Activated CD4-positive, alpha-beta T cell treated with anti-CD3 and anti-CD28 coated beads, Interleukin-2, amount 50 U/mL, for 4 hours (primary cell): ENCODE results near the gene ARMC3.

Source experiments
- DNase-seq, 2 experiments: peaks; one replicate each; pipeline ENCODE4 v3.0.0-alpha.2; 2020

The ARMC3 gene

DNA sequence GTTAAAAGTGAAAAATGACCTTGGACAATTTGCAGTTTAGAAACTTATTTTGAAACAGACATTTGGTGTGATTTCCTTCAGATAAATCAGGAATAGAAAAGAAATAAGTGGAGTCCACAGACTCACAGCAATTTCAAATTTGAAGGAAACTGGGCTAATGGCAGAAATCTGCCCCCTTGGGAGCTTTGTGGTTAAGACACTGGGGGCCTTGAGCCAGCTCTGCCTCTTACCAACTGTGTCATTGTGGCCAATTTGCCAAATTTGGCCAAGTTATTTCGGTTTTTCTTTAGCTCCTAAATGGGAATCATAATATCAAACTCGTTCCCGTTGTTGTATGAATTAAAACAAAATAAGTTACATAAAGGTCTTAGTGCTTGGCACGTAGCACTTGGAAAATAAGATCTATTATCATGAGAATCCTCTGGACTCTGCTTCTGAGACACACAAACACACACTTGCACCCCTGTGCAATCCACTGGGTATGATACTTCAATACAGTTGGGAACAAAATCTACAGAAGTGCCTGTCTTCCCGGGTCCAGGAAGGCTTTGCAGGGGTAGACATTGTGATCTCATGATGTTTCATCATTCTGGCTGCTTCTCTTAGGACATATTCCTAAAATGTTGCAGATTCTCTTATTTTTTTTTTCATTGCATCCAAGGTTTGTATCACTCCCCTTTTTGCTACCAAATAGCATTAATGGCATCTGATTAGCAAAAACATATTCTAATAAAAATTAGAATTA, 4.9 kb downstream of the ARMC3 start:
- DNase-seq: no peak

DNA sequence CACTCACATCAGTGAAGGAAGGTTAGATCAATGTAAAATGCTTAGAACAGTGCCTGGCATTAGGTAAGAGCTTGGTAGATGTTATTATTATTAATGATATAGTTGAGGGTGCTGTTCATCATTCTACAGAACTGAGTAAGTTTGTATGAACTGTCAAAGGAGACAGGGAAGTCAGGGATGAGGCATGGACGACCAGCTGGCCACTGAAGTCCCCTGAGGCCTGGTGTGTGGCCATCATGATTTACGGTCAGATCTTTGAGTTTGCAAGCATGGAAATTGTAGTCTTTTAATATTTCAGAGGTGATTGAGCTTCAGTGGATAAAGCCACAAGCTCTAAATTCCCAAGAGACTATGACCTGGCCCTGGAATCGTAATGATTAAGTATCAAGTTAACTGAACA, 6.9 kb downstream of the ARMC3 start:
- DNase-seq: no peak

DNA sequence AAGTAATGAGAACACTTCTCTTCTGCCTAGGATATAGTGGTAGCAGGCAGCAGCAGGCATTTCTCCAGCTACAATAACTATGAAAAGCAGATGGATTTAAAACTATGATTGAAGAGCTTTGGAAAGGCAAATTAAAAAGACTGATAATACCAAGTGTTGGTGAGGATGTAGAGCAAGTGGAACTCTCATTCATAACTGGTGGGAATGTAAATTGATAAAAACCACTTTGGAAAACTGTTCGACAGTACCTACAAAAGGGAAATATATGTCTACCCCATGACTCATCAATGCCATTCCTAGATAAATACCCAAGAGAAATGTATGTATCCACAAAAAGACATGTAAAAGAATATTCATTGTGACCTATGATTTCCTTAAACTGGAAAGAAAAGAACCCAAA, 14.6 kb downstream of the ARMC3 start:
- DNase-seq: no peak

DNA sequence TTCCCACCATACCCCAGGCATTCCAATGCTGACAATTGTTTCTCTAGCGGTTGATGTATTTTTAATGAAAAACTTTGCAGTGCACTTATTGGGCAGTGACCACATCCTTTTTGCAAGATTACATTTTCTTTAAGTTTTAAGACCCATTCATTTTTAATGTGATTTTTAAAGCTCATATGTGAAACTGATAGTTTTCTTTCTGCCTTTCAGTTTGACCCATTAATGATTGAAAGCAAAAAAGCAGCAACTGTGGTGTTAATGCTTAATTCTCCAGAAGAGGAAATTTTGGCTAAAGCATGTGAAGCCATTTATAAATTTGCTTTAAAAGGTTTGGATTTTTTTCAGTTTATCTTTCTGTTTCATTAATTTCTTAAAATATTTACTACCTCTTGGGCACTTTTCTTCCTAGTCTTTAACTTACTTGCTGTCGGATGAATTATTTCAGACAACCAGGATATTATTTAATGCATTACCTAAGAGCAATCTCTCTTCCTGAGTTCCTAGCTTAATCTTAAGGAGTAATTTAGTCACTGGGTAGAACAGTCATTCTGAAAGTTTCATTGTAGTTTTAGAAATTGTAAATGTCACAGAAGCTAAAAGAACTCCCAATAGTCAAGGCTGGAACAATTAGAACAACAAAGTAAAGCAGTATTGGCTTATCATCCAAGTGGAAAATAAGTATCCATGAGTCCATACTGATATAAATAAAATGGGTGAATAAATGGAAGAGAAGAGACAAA, 18.3 kb downstream of the ARMC3 start:
- no peak for DNase-seq

DNA sequence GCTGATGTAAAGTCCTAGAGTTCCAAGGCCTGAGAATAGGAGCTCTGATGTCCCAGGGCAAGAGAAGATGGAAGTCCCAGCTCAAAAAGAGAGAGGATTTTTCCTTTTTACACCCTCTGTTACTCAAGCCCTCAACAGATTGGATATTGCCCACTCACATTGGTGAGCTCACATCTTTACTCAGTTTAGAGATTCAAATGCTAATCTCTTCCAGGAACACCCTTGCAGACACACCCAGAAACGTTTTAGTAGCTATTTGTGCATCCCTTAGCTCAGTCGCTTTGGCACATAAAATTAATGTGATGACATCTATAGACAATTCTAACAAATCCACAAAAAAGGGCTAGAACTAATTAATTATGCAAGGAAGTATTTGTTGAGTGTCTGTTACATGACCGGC, 27.1 kb downstream of the ARMC3 start:
- DNase-seq: no peak

DNA sequence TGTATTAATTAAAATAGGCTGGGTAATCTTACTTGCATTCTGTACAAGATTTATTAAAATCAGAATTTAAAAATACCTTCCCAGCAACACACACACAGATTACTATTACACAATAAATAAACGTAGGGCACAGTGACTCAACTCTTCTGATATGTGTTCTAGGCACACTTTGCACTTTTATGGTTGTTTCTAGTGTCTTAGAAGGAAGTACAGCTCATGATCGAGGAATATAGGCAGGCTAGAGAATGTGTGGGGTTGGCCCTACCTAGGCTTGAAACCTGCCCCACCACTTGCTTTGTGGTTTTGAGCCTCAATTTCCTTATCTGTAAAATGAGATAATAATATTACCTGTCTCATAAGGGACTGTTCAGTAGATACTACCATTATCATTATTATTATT, 30.5 kb downstream of the ARMC3 start:
- DNase-seq: no peak

DNA sequence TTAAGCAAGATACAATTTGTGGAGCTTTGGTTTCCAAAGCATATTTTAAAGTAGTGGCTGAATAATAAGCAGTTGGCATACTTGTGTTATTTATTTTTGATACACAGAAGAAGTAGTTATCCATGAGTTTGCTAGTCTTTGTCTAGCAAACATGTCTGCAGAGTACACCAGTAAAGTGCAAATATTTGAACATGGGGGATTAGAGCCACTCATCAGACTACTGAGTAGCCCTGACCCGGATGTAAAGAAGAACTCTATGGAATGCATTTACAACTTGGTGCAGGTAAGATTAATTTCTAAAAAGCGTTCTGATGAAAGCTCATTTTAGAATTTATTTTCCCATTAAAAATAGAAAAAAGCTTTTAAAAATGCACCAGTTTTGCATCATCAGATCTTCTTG, 31.4 kb downstream of the ARMC3 start:
- no peak for DNase-seq

DNA sequence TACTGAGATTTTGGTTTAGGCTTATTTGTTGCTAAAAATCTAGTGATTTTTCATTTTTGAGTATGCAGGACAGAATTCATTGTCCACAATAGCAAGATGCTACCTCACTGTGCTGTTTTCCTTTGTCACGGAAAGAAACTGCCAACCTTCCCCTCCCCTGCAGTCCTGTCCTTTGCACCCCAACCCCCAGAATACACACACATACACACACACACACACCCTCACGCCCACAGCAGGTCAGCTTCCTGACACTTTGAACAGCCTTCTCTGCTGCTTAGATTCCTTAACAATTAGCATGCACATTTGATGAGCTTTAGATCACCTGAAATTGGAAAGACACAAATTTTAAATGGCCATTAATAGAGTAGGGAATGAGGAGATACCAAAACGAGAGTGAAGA, 32.1 kb downstream of the ARMC3 start:
- DNase-seq: no peak

DNA sequence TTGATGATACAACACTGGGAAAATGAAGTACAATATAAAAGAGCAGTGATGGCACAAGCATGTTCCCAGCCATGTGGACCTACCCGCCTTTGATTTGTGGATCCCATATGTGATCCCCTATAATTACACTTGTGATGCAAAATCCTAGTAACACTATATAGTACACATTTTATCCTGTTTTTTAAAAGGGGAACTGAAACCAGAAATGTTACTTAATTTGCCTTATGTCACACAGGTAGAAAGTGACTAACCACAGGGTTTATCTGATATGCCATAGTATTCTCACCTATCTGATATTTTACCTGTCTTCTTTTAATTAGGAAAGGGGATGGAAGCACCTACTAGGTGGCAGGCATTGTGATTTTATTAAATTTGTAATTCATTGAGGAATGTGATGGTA, 35.0 kb downstream of the ARMC3 start:
- DNase-seq: no peak

DNA sequence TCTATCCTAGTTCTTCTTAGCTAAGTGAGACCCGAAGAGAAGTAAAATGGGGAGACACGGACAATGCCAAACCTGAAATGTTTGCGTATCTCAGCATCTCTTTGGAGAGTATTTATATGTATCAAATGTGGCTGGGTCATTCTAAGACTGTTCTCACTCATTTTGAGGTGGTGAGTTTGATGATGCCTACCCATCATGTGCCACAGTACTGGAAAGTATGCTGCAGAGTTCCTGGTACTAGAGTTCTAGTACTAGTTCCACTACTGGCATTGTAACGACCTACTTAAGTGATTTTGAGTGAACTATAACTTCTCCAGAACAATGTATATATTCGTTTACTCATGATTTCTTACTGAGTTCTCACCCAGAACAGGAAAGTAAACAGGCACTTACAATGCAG, 41.9 kb downstream of the ARMC3 start:
- DNase-seq: no peak

DNA sequence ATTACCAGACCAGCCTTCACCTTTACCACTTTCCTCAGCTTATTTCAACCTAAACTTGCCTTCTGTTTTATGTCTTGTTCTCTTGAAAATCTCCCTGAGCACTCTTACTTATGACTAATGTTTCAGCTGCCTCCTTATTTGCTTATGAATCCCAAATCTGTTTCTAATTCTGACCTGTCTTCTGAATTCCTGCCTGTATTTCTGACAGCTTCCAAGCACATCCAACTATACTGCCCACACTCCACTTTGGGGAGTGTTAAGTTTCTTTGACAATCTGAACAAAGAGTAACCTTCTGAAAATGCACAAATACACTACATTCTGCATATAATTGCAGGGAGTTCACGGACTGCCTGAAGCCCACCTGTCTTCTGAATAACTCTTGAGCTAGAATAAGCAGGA, 48.7 kb downstream of the ARMC3 start:
- no peak for DNase-seq

DNA sequence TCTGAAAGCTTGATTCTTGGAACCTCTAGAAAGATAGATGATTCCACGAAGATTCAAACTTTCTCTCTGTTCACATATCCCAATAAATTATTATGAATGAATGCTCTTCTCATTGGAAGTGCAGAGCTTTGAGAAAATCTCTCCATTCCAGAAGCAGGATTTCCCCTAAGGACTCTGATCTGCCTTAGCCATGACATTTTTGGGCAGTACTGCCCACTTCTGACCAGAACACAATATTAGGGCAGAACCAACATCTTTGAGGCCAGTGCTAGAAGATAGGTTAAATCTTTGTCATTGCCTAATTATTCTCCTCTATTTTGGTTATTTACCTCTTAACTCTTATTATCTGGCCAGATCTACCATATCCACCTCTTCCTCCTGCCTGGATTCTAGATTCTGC, 49.9 kb downstream of the ARMC3 start:
- no peak for DNase-seq

DNA sequence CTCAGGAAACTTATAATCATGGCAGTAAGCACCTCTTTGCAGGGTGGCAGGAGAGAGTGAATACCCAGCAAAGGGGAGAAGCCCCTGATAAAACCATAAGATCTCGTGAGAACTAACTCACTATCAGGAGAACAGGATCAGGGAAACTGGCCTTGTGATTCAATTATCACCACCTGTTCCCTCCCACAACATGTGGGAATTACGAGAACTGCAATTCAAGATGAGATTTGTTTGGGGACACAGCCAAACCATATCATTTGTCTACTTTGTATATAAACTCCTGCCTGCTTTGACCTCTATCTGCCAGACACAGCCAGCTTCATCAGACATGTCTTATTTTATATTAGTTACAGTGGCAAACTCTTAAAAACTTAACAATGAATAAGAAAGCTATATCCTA, 50.4 kb downstream of the ARMC3 start:
- DNase-seq: no peak

DNA sequence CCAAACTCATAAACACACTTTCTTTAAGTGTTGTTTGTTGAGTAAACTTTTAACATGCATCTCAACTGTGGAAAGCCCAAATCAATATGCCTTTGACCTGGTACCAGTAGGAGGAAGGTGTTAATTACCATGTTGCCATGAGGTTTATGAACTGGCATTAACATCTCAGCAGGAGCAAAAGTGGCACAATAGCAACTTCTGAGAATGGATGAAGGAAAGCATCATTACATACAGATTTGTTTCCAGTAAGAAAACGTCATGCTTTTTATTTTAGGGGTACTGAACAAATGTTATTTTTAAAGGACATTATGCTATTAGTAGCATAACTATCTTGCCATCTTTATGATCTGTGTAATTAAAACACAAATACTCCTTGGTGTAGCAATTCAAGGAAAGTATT, 51.1 kb downstream of the ARMC3 start:
- no peak for DNase-seq

DNA sequence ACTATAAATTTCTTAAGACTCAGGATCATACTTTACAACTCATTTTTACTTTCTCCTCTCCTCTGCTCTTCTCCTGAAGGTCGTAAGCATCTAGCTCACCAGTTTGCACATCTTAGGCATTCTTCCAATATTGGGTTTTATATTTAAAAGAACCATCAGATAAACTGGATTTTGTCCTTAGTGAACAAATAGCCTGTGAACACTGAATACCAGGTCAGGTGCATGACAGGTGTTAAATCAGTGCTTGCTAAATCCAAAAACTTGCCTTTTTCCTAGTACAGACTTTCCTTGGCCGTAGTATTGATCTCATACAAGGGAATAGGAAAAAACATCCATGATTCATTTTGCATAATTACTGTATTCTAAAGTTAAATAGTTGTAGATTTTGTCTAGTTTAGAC, 53.0 kb downstream of the ARMC3 start:
- DNase-seq: no peak

DNA sequence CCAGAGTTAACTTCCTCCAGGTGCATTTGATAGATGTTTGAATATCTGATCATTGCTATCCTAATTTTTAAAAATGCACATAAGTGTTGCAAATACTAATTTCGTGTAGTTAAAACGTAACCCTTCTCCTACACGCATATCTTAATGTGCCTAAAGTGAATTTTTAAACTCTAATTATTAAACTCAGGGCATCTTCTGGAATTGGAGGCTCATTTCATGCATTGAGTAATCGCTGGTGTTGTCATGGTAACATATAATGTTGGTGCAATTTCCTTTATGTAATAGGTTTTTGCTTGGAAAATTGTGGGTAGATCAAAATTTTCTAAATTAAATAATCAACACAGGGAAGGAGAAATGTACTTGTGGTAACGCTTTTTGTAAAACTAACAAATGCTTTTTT, 56.2 kb downstream of the ARMC3 start:
- no peak for DNase-seq

DNA sequence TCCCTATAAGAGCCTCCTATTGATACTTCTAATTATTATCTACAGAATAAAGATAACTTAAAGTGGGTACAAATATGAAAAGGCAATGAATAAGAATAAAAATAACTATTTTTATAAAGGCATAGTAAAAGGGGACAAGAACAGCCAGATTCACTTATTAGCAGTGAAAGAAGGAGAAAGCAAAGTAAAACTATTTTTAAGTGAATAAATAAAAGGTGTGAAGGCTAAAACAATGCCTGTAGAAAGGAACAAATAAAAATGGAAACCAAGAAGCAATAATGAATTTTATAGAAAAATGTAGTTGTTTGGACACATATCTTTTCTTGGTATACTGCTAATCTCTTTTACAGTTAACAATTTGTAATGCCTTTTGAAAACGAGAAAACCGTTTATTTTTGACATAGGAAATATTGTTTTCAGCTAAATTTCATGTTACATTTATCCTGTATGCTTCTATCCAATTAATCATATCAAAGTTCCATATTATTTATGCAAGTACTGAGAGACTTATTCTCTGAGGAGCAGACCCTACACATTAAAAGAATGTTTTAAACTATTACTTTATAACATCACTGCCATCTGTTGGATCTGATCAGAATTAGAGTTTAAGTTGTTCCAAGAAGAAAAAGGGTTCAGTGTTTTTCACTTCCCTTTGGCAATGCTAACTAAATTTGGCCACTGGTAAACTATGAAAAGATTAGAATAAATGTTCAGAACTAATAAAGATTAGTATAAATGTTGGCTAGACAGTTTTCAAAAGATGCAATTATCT, 59.1 kb downstream of the ARMC3 start:
- no peak for DNase-seq

DNA sequence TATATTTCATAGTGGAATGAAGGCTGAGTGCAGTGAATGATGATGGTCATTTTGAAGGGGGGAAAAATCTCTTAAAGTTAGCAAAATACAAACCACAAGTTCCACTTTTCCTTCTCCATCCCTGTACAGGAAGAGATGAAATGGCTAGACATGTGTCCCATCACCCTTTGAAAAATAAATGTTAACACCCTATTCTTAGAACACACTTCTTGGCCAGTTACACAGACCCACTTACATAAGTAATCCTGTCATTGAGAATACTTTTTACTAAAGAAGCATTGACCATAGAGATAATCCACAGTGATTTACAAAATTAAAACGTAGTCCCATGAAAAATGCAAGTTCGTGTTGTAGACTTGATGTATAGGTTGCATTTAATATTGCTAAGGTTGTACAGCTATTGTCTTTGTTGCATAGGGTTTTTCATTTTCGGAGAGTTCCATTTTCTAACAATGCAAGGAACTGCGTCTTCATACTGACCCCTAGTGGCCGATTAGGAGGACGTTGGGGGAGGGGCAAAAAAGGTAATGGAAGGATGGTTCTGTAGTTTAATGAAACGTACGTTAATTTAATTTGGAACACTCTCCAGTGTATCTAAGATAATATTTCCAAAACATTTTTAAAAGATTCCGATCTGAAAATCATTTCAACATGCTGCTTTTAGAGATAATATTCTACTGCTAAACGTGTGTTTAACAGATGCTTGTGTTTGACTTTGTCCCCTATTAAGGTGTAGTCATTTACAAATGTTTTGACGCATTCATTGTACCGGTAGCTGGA, 60.9 kb downstream of the ARMC3 start:
- DNase-seq: peak; percentile 61 to 64

DNA sequence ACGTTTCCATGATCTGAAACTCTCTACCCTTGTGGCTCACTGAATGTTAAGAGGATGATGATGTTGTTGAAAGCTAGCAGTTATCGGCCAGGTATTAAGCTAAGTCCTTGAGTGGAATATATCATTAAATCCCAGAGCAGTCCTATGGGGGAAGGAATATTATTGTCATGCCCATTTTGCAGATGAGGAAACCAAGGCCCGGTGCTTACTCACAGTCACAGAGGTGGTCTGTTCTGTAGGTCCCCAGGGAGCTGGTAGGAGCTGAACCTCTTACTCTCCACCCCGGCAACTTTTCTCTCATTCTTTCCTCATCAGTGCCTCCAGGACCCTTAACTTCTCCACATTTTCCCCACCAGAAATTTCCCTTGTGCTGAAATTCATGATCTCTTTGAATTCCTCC, 62.6 kb downstream of the ARMC3 start:
- DNase-seq: no peak

DNA sequence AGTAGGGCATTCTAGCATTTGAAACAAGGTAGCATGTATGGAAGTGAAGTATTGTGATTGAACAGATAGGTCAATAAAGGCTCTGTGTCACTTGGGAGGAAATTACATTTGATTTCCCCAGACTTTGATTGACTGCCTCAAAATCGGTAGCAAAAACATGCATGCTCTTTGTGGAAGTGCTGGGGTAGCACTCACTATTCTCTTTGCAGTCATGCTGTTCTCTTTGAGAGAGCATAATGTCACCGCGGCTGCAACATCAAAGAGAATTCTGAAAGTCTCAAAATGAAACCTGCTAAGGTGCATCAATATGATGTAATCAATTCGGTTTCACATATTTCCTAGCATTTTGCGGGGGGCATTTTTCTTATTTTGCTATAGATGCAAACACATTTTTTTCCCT, 64.2 kb downstream of the ARMC3 start:
- DNase-seq: peak; percentile 5 to 10

DNA sequence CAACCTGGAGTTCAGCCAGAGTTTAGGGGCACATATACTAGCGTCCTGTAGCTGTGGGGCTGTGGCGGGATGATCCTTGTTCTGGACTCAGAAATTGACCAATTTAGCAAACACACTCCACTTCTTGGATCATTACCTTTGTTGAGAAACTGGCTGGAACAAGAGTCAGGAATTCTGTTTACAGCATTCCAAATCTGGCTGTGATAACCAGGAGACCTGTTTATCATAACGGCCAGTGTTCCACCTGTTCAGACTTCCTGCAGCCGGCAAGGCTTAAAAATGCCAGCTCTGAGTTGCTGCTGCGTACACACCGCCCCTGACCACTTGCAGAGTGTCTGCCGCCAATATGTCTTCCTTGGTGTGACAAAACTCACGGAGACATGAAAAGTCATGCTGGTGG, 64.8 kb downstream of the ARMC3 start:
- DNase-seq: no peak

DNA sequence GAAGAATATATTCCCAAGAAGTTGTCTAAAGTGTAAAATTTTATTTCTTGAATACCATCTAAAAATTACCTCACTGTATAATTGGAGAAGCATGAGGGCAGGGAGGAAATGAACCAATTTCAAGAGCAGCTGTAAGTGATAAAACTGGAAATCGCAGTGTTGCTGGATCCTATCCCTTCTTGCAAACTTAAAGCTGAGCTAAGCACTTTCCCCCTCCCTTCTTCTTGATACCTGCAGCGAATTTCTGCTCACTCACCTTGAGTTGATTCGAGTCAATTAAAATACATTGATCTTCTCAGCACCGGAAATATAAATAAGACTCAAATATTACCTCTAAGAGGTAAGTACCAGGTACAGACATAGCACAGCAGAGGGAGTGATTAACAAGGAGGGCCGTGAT, 65.5 kb downstream of the ARMC3 start:
- no peak for DNase-seq

DNA sequence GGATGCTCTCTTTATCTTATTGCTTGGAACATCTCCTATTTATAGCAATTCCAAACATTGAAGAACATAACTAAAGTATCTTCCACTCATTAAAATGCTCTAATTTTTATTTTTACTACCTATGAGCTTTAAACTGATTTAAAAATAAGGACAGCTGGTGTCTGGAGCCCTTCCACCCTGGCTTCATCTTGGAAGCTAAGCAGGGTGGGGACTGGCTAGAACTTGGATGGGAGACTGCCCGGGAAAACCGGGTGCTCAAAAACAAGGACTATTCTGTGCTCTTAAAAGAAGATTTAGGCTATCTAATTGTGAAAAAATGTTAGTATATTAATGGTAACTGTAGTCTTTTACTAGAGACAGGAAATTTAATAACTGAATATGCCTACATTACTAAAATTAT, 69.2 kb downstream of the ARMC3 start:
- DNase-seq: no peak
